Smooth muscle cell (in vitro differentiated cells): Measurements from ENCODE around the gene EFCAB6. TPM values are rescaled to one million over a fixed set of nuclear protein-coding genes. Genes with fewer than 3 reads are reported as not detected.

ENCODE experiments used
- DNase-seq: peaks from one replicate; lab custom pipeline; 2025; ENCODE audit not compliant: unreplicated experiment; lab: John Stamatoyannopoulos, UW
- H2AFZ ChIP-seq: fragments of 200-600 bp; sonication (generic); 2 replicates; pipeline ENCODE4 v1.6.0; 2016; ENCODE audit warnings: antibody characterized with exemption, low read depth, mild to moderate bottlenecking
- H3F3A ChIP-seq: fragments of 200-600 bp; sonication (generic); 2 replicates; pipeline ENCODE4 v1.6.0; 2017; ENCODE audit warnings: antibody characterized with exemption, low read depth
- H3K27ac ChIP-seq: fragments of 200-600 bp; sonication (generic); 2 replicates; pipeline ENCODE4 v1.5.1; 2016; ENCODE audit warnings: low read depth, mild to moderate bottlenecking
- H3K27me3 ChIP-seq: fragments of 200-600 bp; sonication (generic); 2 replicates; pipeline ENCODE4 v1.6.1; 2016; ENCODE audit warnings: low read depth, mild to moderate bottlenecking
- H3K36me3 ChIP-seq: fragments of 200-600 bp; sonication (generic); 2 replicates; pipeline ENCODE4 v1.5.1; 2016; ENCODE audit warnings: low read depth
- H3K4me1 ChIP-seq: fragments of 200-600 bp; sonication (generic); 2 replicates; pipeline ENCODE4 v1.5.1; 2016; ENCODE audit warnings: low read depth
- H3K4me2 ChIP-seq: fragments of 200-600 bp; sonication (generic); 2 replicates; pipeline ENCODE4 v1.6.0; 2016; ENCODE audit warnings: mild to moderate bottlenecking
- H3K4me3 ChIP-seq: fragments of 200-600 bp; sonication (generic); 2 replicates; pipeline ENCODE4 v1.5.1; 2016; ENCODE audit warnings: mild to moderate bottlenecking
- H3K79me2 ChIP-seq: fragments of 200-600 bp; sonication (generic); 2 replicates; pipeline ENCODE4 v1.6.0; 2016; ENCODE audit warnings: low read depth, mild to moderate bottlenecking
- H3K9ac ChIP-seq: fragments of 200-600 bp; sonication (generic); 2 replicates; pipeline ENCODE4 v1.6.0; 2016; ENCODE audit warnings: low read depth
- H3K9me3 ChIP-seq: fragments of 200-600 bp; sonication (generic); replicated peaks from 2 replicates; pipeline ENCODE4 v1.5.1; 2016; ENCODE audit warnings: low read depth
- H4K20me1 ChIP-seq: fragments of 200-600 bp; sonication (generic); 2 replicates; pipeline ENCODE4 v1.6.0; 2016; ENCODE audit warnings: low read depth
- CTCF ChIP-seq: fragments of 200-600 bp; sonication (generic); IDR thresholded peaks from 2 replicates; pipeline ENCODE4 v1.5.1; 2017; ENCODE audit warnings: borderline replicate concordance, mild to moderate bottlenecking, antibody characterized with exemption; ENCODE audit not compliant: insufficient read depth, poor library complexity, severe bottlenecking
- WGBS: methylation state at CpG from one replicate; pipeline ENCODE4 v1.1.7; 2016; ENCODE audit warnings: low lambda C conversion rate; 5-methylcytosine and 5-hydroxymethylcytosine counted together
- polyA plus RNA-seq: library from polyadenylated mRNA; unstranded; fragments of >200 nt; fragmentation: Nextera tagmentation; extraction: Ambion mirVana; gene quantifications from 2 replicates; pipeline ENCODE4 v1.2.1, GENCODE V29; 2016
- total RNA-seq: library from RNA; depleted of rRNA; stranded (reverse); fragments of >200 nt; gene quantifications from 2 replicates; pipeline ENCODE4 v1.2.3, GENCODE V29; 2014

The EFCAB6 gene
- total and polyA plus RNA-seq, 2 experiments from 2014 or later, result 0.80 to 2.9 TPM

- 89% methylated on average over 4 of the region's 4 CpGs for whole genome bisulfite sequencing
- Histone ChIP-seq H3K4me1 (no peaks in the 10 kb centered on the region), H3K9ac (no peak overlapping the region), H2AFZ (no peak overlapping the region), H3K4me2 (no peak overlapping the region), H4K20me1 (no peaks in the 10 kb centered on the region), H3K27me3 (peaks cover 3% of the 10 kb centered on the region), H3K36me3 (no peaks in the 10 kb centered on the region), H3K27ac (no peak overlapping the region), H3F3A (no peaks in the 10 kb centered on the region), H3K4me3 (no peak overlapping the region), H3K9me3 (no peaks in the 10 kb centered on the region), H3K79me2 (no peaks in the 10 kb centered on the region)
- no peak for TF ChIP-seq CTCF
- no peak for DNase-seq
Measured at GRCh38 chr22:43544289-43544673, 267.8 kb downstream of the EFCAB6 start.

GRCh38 chr22:43543522-43544288 is 268.4 kb downstream of the EFCAB6 start:
- WGBS, result 89% methylated on average over 12 of the region's 12 CpGs
- DNase-seq, result no peak

GRCh38 chr22:43542681-43543521 is 269.2 kb downstream of the EFCAB6 start:
- Histone ChIP-seq H3K27ac (no peak overlapping the region), H3K4me3 (no peak overlapping the region), H3K9ac (no peak overlapping the region), H3F3A (no peaks in the 10 kb centered on the region), H4K20me1 (no peaks in the 10 kb centered on the region), H3K27me3 (peaks cover 3% of the 10 kb centered on the region), H3K4me2 (no peak overlapping the region), H2AFZ (no peak overlapping the region), H3K36me3 (no peaks in the 10 kb centered on the region), H3K4me1 (no peaks in the 10 kb centered on the region), H3K9me3 (no peaks in the 10 kb centered on the region), H3K79me2 (no peaks in the 10 kb centered on the region)
- TF ChIP-seq CTCF, result no peak
- 93% methylated on average over 23 of the region's 23 CpGs for WGBS
- DNase-seq, result no peak

More at GRCh38 chr22:43543522-43544288, 268.4 kb downstream of the EFCAB6 start:
- Histone ChIP-seq H3K36me3 (no peaks in the 10 kb centered on the region), H3K4me3 (no peak overlapping the region), H2AFZ (no peak overlapping the region), H3K9me3 (no peaks in the 10 kb centered on the region), H3K27me3 (peaks cover 3% of the 10 kb centered on the region), H3K4me1 (no peaks in the 10 kb centered on the region), H3K79me2 (no peaks in the 10 kb centered on the region), H3K27ac (no peak overlapping the region), H4K20me1 (no peaks in the 10 kb centered on the region), H3K4me2 (no peak overlapping the region), H3F3A (no peaks in the 10 kb centered on the region), H3K9ac (no peak overlapping the region)
- no peak for TF ChIP-seq CTCF
